Lower leg skin (tissue), 3 donors: ENCODE measurements around the gene ZNF580.

ENCODE experiments used
- POLR2A ChIP-seq, 2 donors: fragments of 450-650 bp; IDR thresholded peaks; one replicate each; pipeline ENCODE4 v1.6.1; 2016 to 2017; ENCODE audit warnings: antibody characterized with exemption in 2 of 2, mild to moderate bottlenecking in 1 of 2, moderate library complexity in 1 of 2
- TF ChIP-seq, protein P1 (sequence below), 3 donors: fragments of 450-650 bp; IDR thresholded peaks; one replicate each; pipeline ENCODE4 v1.5.1; 2016; ENCODE audit warnings: antibody characterized with exemption in 3 of 3, mild to moderate bottlenecking in 3 of 3, moderate library complexity in 2 of 3

- peak in 1 of 2 donors; percentile 85 for TF ChIP-seq POLR2A (IDR thresholded peaks at IDR 0.05)
- TF ChIP-seq, protein P1, sequence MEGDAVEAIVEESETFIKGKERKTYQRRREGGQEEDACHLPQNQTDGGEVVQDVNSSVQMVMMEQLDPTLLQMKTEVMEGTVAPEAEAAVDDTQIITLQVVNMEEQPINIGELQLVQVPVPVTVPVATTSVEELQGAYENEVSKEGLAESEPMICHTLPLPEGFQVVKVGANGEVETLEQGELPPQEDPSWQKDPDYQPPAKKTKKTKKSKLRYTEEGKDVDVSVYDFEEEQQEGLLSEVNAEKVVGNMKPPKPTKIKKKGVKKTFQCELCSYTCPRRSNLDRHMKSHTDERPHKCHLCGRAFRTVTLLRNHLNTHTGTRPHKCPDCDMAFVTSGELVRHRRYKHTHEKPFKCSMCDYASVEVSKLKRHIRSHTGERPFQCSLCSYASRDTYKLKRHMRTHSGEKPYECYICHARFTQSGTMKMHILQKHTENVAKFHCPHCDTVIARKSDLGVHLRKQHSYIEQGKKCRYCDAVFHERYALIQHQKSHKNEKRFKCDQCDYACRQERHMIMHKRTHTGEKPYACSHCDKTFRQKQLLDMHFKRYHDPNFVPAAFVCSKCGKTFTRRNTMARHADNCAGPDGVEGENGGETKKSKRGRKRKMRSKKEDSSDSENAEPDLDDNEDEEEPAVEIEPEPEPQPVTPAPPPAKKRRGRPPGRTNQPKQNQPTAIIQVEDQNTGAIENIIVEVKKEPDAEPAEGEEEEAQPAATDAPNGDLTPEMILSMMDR (IDR thresholded peaks at IDR 0.05), result peak in 2 of 3 donors; percentile 97 to 99
Observed at GRCh38 chr19:55653651-55654322, 13.0 kb downstream of the ZNF580 start.
